ENCODE measurements around the gene C2CD5. TPM values are rescaled to one million over a fixed set of nuclear protein-coding genes. Genes with fewer than 3 reads are reported as not detected.

Gene C2CD5
- total RNA-seq, 1 donor from 2014 or later = 34.7 TPM

- no peaks in the 10 kb centered on the region for H3K27me3 ChIP-seq
- H3K9me3 ChIP-seq = no peaks in the 10 kb centered on the region
- DNase-seq (ENCODE audit: low spot score in 2 of 2) = no peak
- H3K4me1 ChIP-seq = peaks cover 0 to 8% of the 10 kb centered on the region in 2 donors
- H3K27ac ChIP-seq = no peak overlapping the region
- no peak overlapping the region for H3K4me3 ChIP-seq
- intact Hi-C loops (cut with DNase I) = no loop called here
- no peak for TF ChIP-seq CTCF (IDR thresholded peaks at IDR 0.05)
- no peaks in the 10 kb centered on the region for H3K36me3 ChIP-seq
Observed at GRCh38 chr12:22412581-22412980, 131.8 kb downstream of the C2CD5 start.

GRCh38 chr12:22410486-22410885 lies 133.9 kb downstream of the C2CD5 start:
- intact Hi-C loops (cut with DNase I) = no loop called here
- no peaks in the 10 kb centered on the region for H3K9me3 ChIP-seq
- H3K36me3 ChIP-seq = no peaks in the 10 kb centered on the region
- no peak for TF ChIP-seq CTCF (IDR thresholded peaks at IDR 0.05)
- no peak overlapping the region for H3K4me3 ChIP-seq
- no peaks in the 10 kb centered on the region for H3K27me3 ChIP-seq
- peaks cover 0 to 3% of the 10 kb centered on the region in 2 donors for H3K4me1 ChIP-seq
- H3K27ac ChIP-seq = no peak overlapping the region
- no peak for DNase-seq (ENCODE audit: low spot score in 2 of 2)

GRCh38 chr12:22409377-22410164 lies 134.8 kb downstream of the C2CD5 start:
- H3K9me3 ChIP-seq = no peaks in the 10 kb centered on the region
- no peak overlapping the region for H3K4me3 ChIP-seq
- no peaks in the 10 kb centered on the region for H3K4me1 ChIP-seq
- no peaks in the 10 kb centered on the region for H3K36me3 ChIP-seq
- no peak for TF ChIP-seq CTCF (IDR thresholded peaks at IDR 0.05)
- intact Hi-C loops (cut with DNase I) = no loop called here
- no peak overlapping the region for H3K27ac ChIP-seq
- DNase-seq (ENCODE audit: low spot score in 2 of 2) = no peak
- no peaks in the 10 kb centered on the region for H3K27me3 ChIP-seq

GRCh38 chr12:22408610-22409376 lies 135.5 kb downstream of the C2CD5 start:
- intact Hi-C loops (cut with DNase I) = no loop called here
- H3K27ac ChIP-seq = no peak overlapping the region
- no peaks in the 10 kb centered on the region for H3K4me1 ChIP-seq
- no peaks in the 10 kb centered on the region for H3K27me3 ChIP-seq
- H3K9me3 ChIP-seq = no peaks in the 10 kb centered on the region
- H3K36me3 ChIP-seq = no peaks in the 10 kb centered on the region
- DNase-seq (ENCODE audit: low spot score in 2 of 2) = no peak
- no peak for TF ChIP-seq CTCF (IDR thresholded peaks at IDR 0.05)
- no peak overlapping the region for H3K4me3 ChIP-seq

- Histone ChIP-seq H3K4me3 (no peak overlapping the region), H3K27me3 (no peaks in the 10 kb centered on the region), H3K27ac (no peak overlapping the region), H3K36me3 (no peaks in the 10 kb centered on the region), H3K4me1 (no peaks in the 10 kb centered on the region), H3K9me3 (no peaks in the 10 kb centered on the region)
- intact Hi-C loops (cut with DNase I) = no loop called here
- no peak for DNase-seq (ENCODE audit: low spot score in 2 of 2)
- no peak for TF ChIP-seq CTCF (IDR thresholded peaks at IDR 0.05)
Observed at GRCh38 chr12:22407397-22407796, 136.9 kb downstream of the C2CD5 start.

All from ascending aorta (tissue), 2 donors.